Lower lobe of right lung (tissue), 2 donors: ENCODE results near the gene CKM. TPM values are rescaled to one million over a fixed set of nuclear protein-coding genes. Genes with fewer than 3 reads are reported as not detected.

ENCODE experiments used
- ATAC-seq, 2 donors: fragments of 200-7000 bp; cut with Tn5 transposase; one replicate each; pipeline ENCODE4 v1.9.1; 2020 to 2022; ENCODE audit warnings: mild to moderate bottlenecking in 2 of 2, moderate library complexity in 2 of 2
- DNase-seq: peaks from one replicate; pipeline ENCODE4 v3.0.0-alpha.2; 2020
- H3K27ac ChIP-seq: fragments of 200-600 bp; one replicate; pipeline ENCODE4 v1.8.0; 2022
- H3K27me3 ChIP-seq: fragments of 200-600 bp; one replicate; pipeline ENCODE4 v1.8.0; 2022; ENCODE audit warnings: low read depth
- H3K36me3 ChIP-seq: fragments of 200-600 bp; one replicate; pipeline ENCODE4 v1.8.0; 2022; ENCODE audit warnings: mild to moderate bottlenecking
- H3K4me1 ChIP-seq: fragments of 200-600 bp; one replicate; pipeline ENCODE4 v1.8.0; 2022
- H3K4me3 ChIP-seq: fragments of 200-600 bp; one replicate; pipeline ENCODE4 v1.8.0; 2022; ENCODE audit warnings: mild to moderate bottlenecking
- H3K9me3 ChIP-seq: fragments of 200-600 bp; one replicate; pipeline ENCODE4 v1.8.0; 2022
- CTCF ChIP-seq: fragments of 200-600 bp; IDR thresholded peaks from one replicate; pipeline ENCODE4 v1.8.0; 2022; ENCODE audit warnings: antibody characterized with exemption, mild to moderate bottlenecking
- intact Hi-C: fragments of 100-400 bp; cut with DNase I; formaldehyde crosslinking; loops from one replicate; pipeline ENCODE4 v1.11.0; 2022
- total RNA-seq: library from RNA; stranded (reverse); fragmentation: NEBNext Ultra II Directional; extraction: Animal tissue kit (Norgen Biotek cat#: 25700); gene quantifications from one replicate; pipeline ENCODE4 v1.2.1, GENCODE V29; 2021
- donor health status: DM: no; HTN: yes; CAD: no; lungs with severe emphysema.

The CKM gene
- total RNA-seq, 1 donor from 2014 or later: 0.24 TPM

- intact Hi-C loops: no loop called here
- no peak overlapping the region for H3K27ac ChIP-seq
- no peak overlapping the region for H3K4me3 ChIP-seq
- no peaks in the 10 kb centered on the region for H3K27me3 ChIP-seq
- no peaks in the 10 kb centered on the region for H3K4me1 ChIP-seq
- no peak for DNase-seq
- ATAC-seq: no peak
- H3K9me3 ChIP-seq: no peaks in the 10 kb centered on the region
- TF ChIP-seq CTCF: no peak
- peaks cover 10% of the 10 kb centered on the region for H3K36me3 ChIP-seq
These were observed 16.1 kb downstream of the CKM start for GRCh38 chr19:45306518-45307027.

GRCh38 chr19:45306040-45306439, 16.6 kb downstream of the CKM start:
- Histone ChIP-seq H3K4me1 (no peaks in the 10 kb centered on the region), H3K4me3 (no peak overlapping the region), H3K9me3 (no peaks in the 10 kb centered on the region), H3K27me3 (no peaks in the 10 kb centered on the region), H3K36me3 (peaks cover 11% of the 10 kb centered on the region), H3K27ac (no peak overlapping the region)
- TF ChIP-seq CTCF: no peak
- ATAC-seq (no peak), DNase-seq (no peak)
- intact Hi-C loops: no loop called here

- Histone ChIP-seq H3K27me3 (no peaks in the 10 kb centered on the region), H3K9me3 (no peaks in the 10 kb centered on the region), H3K4me3 (no peak overlapping the region), H3K4me1 (no peaks in the 10 kb centered on the region), H3K36me3 (peaks cover 17% of the 10 kb centered on the region), H3K27ac (no peak overlapping the region)
- intact Hi-C loops: no loop called here
- no peak for TF ChIP-seq CTCF
- DNase-seq (no peak), ATAC-seq (no peak)
These were observed 17.3 kb downstream of the CKM start for GRCh38 chr19:45305421-45305820.

- H3K27ac ChIP-seq: no peak overlapping the region
- intact Hi-C loops: no loop called here
- no peaks in the 10 kb centered on the region for H3K27me3 ChIP-seq
- TF ChIP-seq CTCF: no peak
- DNase-seq: no peak
- H3K9me3 ChIP-seq: no peaks in the 10 kb centered on the region
- no peak overlapping the region for H3K4me3 ChIP-seq
- ATAC-seq: no peak
- peaks cover 17% of the 10 kb centered on the region for H3K36me3 ChIP-seq
- no peaks in the 10 kb centered on the region for H3K4me1 ChIP-seq
These were observed 17.7 kb downstream of the CKM start for GRCh38 chr19:45305007-45305406.

GRCh38 chr19:45304141-45304926, 18.3 kb downstream of the CKM start:
- Histone ChIP-seq H3K4me1 (no peaks in the 10 kb centered on the region), H3K4me3 (no peak overlapping the region), H3K27ac (no peak overlapping the region), H3K36me3 (peaks cover 21% of the 10 kb centered on the region), H3K9me3 (no peaks in the 10 kb centered on the region), H3K27me3 (no peaks in the 10 kb centered on the region)
- no peak for DNase-seq
- no peak for TF ChIP-seq CTCF
- intact Hi-C loops: no loop called here
- ATAC-seq: no peak
